Kidney (tissue), 14 donors: ENCODE data around the gene RCAN1. TPM values are rescaled to one million over a fixed set of nuclear protein-coding genes. Genes with fewer than 3 reads are reported as not detected.

ENCODE experiments used
- DNase-seq, 5 donors: peaks; one replicate each; pipeline ENCODE4 v3.0.0-alpha.2; 2013 to 2020
- FAIRE-seq: peaks from 2 replicates; lab custom pipeline; 2012; peaks lifted over from hg19 to GRCh38; lab: Jason Lieb, UNC
- H3K27ac ChIP-seq, 2 donors: one replicate each; pipeline ENCODE4 v1.7.0; 2013; ENCODE audit warnings: low read depth in 2 of 2, low read length in 2 of 2, inconsistent platforms in 1 of 2
- H3K27me3 ChIP-seq: one replicate; pipeline ENCODE4 v1.7.1; 2013; ENCODE audit warnings: low read length, inconsistent platforms; ENCODE audit not compliant: control insufficient read depth, insufficient read depth
- H3K36me3 ChIP-seq, 3 donors: one replicate each; pipeline versions ENCODE4 v1.7.0 to v1.7.1; 2013; ENCODE audit warnings: low read length in 3 of 3, control low read depth in 1 of 3, inconsistent platforms in 1 of 3; ENCODE audit not compliant: insufficient read depth in 3 of 3, control insufficient read depth in 2 of 3
- H3K4me1 ChIP-seq, 3 donors: one replicate each; pipeline versions ENCODE4 v1.7.0 to v1.7.1; 2013; ENCODE audit warnings: low read length in 3 of 3, inconsistent platforms in 1 of 3, low read depth in 1 of 3; ENCODE audit not compliant: control insufficient read depth in 2 of 3, insufficient read depth in 2 of 3
- H3K4me3 ChIP-seq, 3 donors: one replicate each; pipeline versions ENCODE4 v1.7.0 to v1.8.1; 2013; ENCODE audit warnings: low read length in 3 of 3, control low read depth in 1 of 3, inconsistent platforms in 1 of 3
- H3K9ac ChIP-seq, 3 donors: one replicate each; pipeline versions ENCODE4 v1.7.0 to v1.7.1; 2013; ENCODE audit warnings: low read length in 3 of 3, control low read depth in 1 of 3, inconsistent platforms in 1 of 3
- H3K9me3 ChIP-seq, 3 donors: one replicate each; pipeline versions ENCODE4 v1.7.0 to v1.7.1; 2013; ENCODE audit warnings: low read length in 3 of 3, control low read depth in 1 of 3, inconsistent platforms in 1 of 3; ENCODE audit not compliant: control insufficient read depth in 2 of 3, insufficient read depth in 1 of 3
- intact Hi-C: fragments of 100-400 bp; cut with DNase I; formaldehyde crosslinking; loops from one replicate; pipeline ENCODE4 v1.11.1; 2022
- polyA plus RNA-seq: library from polyadenylated mRNA; stranded (reverse); fragments of 350-450 nt; fragmentation: Illumina TruSeq; extraction: RNeasy Lipid Tissue Mini Kit (QIAGEN cat#74804); gene quantifications from one replicate; pipeline ENCODE4 v1.2.3, GENCODE V29; 2014; ENCODE audit warnings: low read depth, low replicate concordance; ENCODE audit not compliant: insufficient read depth
- total RNA-seq: library from RNA; stranded (reverse); fragmentation: NEBNext Ultra II Directional; extraction: Animal tissue kit (Norgen Biotek cat#: 25700); gene quantifications from one replicate; pipeline ENCODE4 v1.2.1, GENCODE V29; 2021
- TF ChIP-seq, protein P1 (sequence below): IDR thresholded peaks from 3 replicates; pipeline ENCODE4 v1.5.1; 2012; ENCODE audit warnings: mild to moderate bottlenecking, moderate library complexity, borderline replicate concordance; ENCODE audit not compliant: insufficient read depth; ENCODE audit errors: extremely low read depth
- donor health status: control.
- donor health status: control.
- donor health status: control.
- donor health status: control.
- donor health status: control.
- donor health status: DM: yes; HTN: yes; CAD: no.
- donor health status: Normal renal cell carcinoma (clear cell type).

The RCAN1 gene
- total and polyA plus RNA-seq, 2 donors from 2014 or later = 31.3 to 55.3 TPM

- Histone ChIP-seq H3K9ac (no peak overlapping the region), H3K4me3 (no peak overlapping the region), H3K9me3 (no peaks in the 10 kb centered on the region), H3K4me1 (peaks cover 0 to 10% (median 4%) of the 10 kb centered on the region in 3 donors), H3K27ac (peak overlapping the region in 1 of 2 donors; percentile 52), H3K36me3 (no peaks in the 10 kb centered on the region), H3K27me3 (no peaks in the 10 kb centered on the region)
- TF ChIP-seq, protein P1, sequence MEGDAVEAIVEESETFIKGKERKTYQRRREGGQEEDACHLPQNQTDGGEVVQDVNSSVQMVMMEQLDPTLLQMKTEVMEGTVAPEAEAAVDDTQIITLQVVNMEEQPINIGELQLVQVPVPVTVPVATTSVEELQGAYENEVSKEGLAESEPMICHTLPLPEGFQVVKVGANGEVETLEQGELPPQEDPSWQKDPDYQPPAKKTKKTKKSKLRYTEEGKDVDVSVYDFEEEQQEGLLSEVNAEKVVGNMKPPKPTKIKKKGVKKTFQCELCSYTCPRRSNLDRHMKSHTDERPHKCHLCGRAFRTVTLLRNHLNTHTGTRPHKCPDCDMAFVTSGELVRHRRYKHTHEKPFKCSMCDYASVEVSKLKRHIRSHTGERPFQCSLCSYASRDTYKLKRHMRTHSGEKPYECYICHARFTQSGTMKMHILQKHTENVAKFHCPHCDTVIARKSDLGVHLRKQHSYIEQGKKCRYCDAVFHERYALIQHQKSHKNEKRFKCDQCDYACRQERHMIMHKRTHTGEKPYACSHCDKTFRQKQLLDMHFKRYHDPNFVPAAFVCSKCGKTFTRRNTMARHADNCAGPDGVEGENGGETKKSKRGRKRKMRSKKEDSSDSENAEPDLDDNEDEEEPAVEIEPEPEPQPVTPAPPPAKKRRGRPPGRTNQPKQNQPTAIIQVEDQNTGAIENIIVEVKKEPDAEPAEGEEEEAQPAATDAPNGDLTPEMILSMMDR = no peak
- intact Hi-C loops = no loop called here
- FAIRE-seq (peak; percentile 27), DNase-seq (peak in 1 of 5 donors; percentile 32)
Observed at GRCh38 chr21:34535886-34536285, 79.0 kb downstream of the RCAN1 start.

GRCh38 chr21:34534522-34534921 lies 80.4 kb downstream of the RCAN1 start:
- no peak overlapping the region for H3K27ac ChIP-seq
- H3K27me3 ChIP-seq = no peaks in the 10 kb centered on the region
- peaks cover 0 to 10% (median 4%) of the 10 kb centered on the region in 3 donors for H3K4me1 ChIP-seq
- TF ChIP-seq, protein P1 = no peak
- H3K9ac ChIP-seq = no peak overlapping the region
- FAIRE-seq = no peak
- no peaks in the 10 kb centered on the region for H3K9me3 ChIP-seq
- no peaks in the 10 kb centered on the region for H3K36me3 ChIP-seq
- intact Hi-C loops = no loop called here
- H3K4me3 ChIP-seq = no peak overlapping the region
- no peak for DNase-seq

DNA sequence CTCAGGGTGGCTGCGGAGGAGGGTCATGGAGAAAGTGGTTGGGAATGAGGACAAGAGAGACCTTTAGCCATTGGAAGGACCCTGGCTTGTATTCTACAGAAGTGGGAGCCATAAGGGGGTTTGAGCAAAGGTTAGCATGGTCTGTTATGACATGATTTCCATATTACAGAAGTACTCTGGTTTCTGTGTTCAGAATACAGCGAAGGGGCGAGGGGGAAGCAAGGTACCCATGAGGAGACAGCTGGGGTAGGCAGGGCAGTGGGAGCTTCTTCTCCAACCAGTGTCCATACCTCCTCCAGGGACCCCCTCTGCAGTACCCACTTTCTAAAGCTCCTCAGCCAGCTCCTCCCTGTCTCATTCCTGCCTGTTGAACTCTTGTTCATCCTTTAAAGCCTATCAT lies 81.0 kb downstream of the RCAN1 start:
- intact Hi-C loops = no loop called here
- FAIRE-seq = no peak
- H3K4me3 ChIP-seq = no peak overlapping the region
- no peaks in the 10 kb centered on the region for H3K9me3 ChIP-seq
- no peak overlapping the region for H3K9ac ChIP-seq
- no peak overlapping the region for H3K27ac ChIP-seq
- TF ChIP-seq, protein P1 = no peak
- no peaks in the 10 kb centered on the region for H3K36me3 ChIP-seq
- no peaks in the 10 kb centered on the region for H3K27me3 ChIP-seq
- H3K4me1 ChIP-seq = peaks cover 0 to 10% (median 4%) of the 10 kb centered on the region in 3 donors
- DNase-seq = no peak

DNA sequence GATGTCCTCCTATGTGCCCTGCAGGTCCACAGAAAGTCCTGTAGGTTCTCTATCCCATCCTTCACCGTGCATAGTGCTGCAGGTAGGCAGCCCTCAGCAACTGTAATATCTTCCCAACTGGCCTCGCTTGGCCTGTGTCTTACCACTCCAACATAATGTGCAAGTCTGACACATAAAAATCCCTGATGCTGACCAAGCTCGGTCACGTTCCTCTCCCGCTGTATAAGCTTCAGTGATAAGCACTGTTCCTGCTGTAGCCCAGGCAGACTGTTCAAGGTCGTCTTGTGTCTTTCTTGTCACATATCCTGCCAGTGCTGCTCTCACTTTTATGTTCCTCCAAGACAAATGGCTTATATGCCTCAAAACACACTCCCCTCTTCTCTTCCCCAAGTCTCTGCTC lies 83.5 kb downstream of the RCAN1 start:
- H3K27ac ChIP-seq = no peak overlapping the region
- TF ChIP-seq, protein P1 = no peak
- peaks cover 0 to 14% (median 7%) of the 10 kb centered on the region in 3 donors for H3K4me1 ChIP-seq
- FAIRE-seq (no peak), DNase-seq (no peak)
- H3K9ac ChIP-seq = no peak overlapping the region
- H3K36me3 ChIP-seq = no peaks in the 10 kb centered on the region
- H3K4me3 ChIP-seq = no peak overlapping the region
- H3K27me3 ChIP-seq = no peaks in the 10 kb centered on the region
- intact Hi-C loops = no loop called here
- H3K9me3 ChIP-seq = no peaks in the 10 kb centered on the region
